GM06990 (cell line): ENCODE data around the gene ABCC1.
"Not testable (repeated sequence)": the region's sequence is repeated elsewhere in the genome, so short reads cannot be mapped to it uniquely, and the experiment has no call there.

ENCODE experiments used
- DNase-seq: peaks from one replicate; pipeline ENCODE4 v3.0.0-alpha.2; 2011; ENCODE audit not compliant: insufficient read length; ENCODE audit errors: extremely low read depth
- H3K27me3 ChIP-seq: replicated peaks from 2 replicates; pipeline ENCODE4 v1.6.0; 2011; ENCODE audit warnings: low read length; ENCODE audit not compliant: control insufficient read depth, insufficient read depth
- H3K36me3 ChIP-seq: 2 replicates; pipeline ENCODE4 v1.5.1; 2011; ENCODE audit warnings: low read length; ENCODE audit not compliant: control insufficient read depth, insufficient read depth
- H3K4me3 ChIP-seq: replicated peaks from 2 replicates; pipeline ENCODE4 v1.5.1; 2011; ENCODE audit warnings: low read depth, mild to moderate bottlenecking, control low read depth, low read length
- CTCF ChIP-seq: IDR thresholded peaks from 2 replicates; pipeline ENCODE4 v1.5.1; 2011; ENCODE audit warnings: low read length, control low read depth, mild to moderate bottlenecking, inconsistent platforms; ENCODE audit not compliant: insufficient read depth, poor library complexity, severe bottlenecking

ABCC1 gene

GRCh38 chr16:15976929-15977637 is 27.7 kb downstream of the ABCC1 start:
- no peaks in the 10 kb centered on the region; the same call in 1 of the 2 replicates for H3K36me3 ChIP-seq
- H3K4me3 ChIP-seq, result no peak overlapping the region
- TF ChIP-seq CTCF, result no peak
- H3K27me3 ChIP-seq, result no peaks in the 10 kb centered on the region
- DNase-seq, result no peak

- Histone ChIP-seq H3K36me3 (no peaks in the 10 kb centered on the region; the same call in 1 of the 2 replicates), H3K4me3 (no peak overlapping the region), H3K27me3 (no peaks in the 10 kb centered on the region)
- DNase-seq, result no peak
- no peak for TF ChIP-seq CTCF
Observed at GRCh38 chr16:15979801-15980200, 30.4 kb downstream of the ABCC1 start.

DNA sequence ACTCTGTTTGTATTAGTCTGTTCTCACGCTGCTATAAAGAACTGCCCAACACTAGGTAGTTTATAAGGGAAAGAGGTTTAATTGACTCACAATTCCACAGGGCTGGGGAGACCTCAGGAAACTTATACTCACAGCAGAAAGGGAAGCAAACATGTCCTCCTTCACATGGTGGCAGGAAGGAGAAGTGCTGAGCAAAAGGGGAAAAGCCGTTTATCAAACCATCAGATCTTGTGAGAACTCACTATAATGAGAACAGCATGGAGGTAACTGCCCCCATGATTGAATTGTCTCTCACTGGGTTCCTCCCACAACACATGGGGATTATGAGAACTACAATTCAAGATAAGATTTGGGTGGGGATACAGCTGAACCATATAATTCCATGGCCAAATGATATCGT is 30.9 kb downstream of the ABCC1 start:
- no peak for TF ChIP-seq CTCF
- no peak overlapping the region for H3K4me3 ChIP-seq
- H3K36me3 ChIP-seq, result no peaks in the 10 kb centered on the region
- no peak for DNase-seq
- H3K27me3 ChIP-seq, result no peaks in the 10 kb centered on the region

GRCh38 chr16:15981382-15981781 is 32.0 kb downstream of the ABCC1 start:
- no peak for DNase-seq
- Histone ChIP-seq H3K4me3 (no peak overlapping the region), H3K27me3 (no peaks in the 10 kb centered on the region), H3K36me3 (no peaks in the 10 kb centered on the region)
- TF ChIP-seq CTCF, result no peak

DNA sequence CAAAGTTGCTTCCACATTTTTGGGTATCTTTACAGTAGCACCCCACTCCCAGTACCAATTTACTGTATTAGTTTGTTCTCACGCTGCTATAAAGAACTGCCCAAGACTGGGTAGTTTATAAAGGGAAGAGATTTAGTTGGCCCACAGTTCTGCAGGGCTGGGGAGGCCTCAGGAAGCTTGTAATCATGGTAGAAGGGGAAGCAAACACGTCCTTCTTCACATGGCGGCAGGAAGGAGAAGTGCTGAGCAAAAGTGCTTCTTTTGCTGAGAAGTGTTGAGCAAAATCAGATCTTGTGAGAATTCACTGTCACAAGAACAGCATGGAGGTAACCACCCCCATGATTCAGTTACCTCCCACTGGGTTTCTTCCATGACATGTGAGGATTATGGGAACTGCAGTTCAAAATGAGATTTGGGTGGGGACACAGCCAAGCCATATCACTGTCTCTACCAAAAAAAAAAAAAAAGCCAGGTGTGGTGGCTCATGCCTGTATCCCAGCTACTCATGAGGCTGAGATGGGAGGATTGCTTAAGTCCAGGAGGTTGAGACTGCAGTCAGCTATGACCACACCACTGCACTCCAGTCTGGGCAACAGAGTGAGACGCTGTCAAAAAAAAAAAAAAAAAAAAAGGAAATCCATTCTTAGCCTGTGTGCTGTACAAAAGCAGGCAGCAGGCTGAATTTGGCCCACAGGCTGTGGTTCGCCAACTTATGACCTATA is 32.9 kb downstream of the ABCC1 start:
- H3K36me3 ChIP-seq, H3K4me3 ChIP-seq: not testable (repeated sequence)

GRCh38 chr16:15983898-15984297 is 34.5 kb downstream of the ABCC1 start:
- H3K27me3 ChIP-seq, result no peaks in the 10 kb centered on the region
- TF ChIP-seq CTCF, result no peak

More for the DNA sequence above, 32.9 kb downstream of the ABCC1 start:
- not testable (repeated sequence) for DNase-seq, H3K27me3 ChIP-seq

More at GRCh38 chr16:15983898-15984297, 34.5 kb downstream of the ABCC1 start:
- DNase-seq, result no peak
- Histone ChIP-seq H3K4me3 (no peak overlapping the region), H3K36me3 (no peaks in the 10 kb centered on the region)
